ENCODE results near the gene SNIP1. TPM values are rescaled to one million over a fixed set of nuclear protein-coding genes. Genes with fewer than 3 reads are reported as not detected.
"Not testable (repeated sequence)": the region's sequence is repeated elsewhere in the genome, so short reads cannot be mapped to it uniquely, and the experiment has no call there.

Gene SNIP1
- total RNA-seq, 1 donor from 2014 or later, result 21.4 TPM

DNA sequence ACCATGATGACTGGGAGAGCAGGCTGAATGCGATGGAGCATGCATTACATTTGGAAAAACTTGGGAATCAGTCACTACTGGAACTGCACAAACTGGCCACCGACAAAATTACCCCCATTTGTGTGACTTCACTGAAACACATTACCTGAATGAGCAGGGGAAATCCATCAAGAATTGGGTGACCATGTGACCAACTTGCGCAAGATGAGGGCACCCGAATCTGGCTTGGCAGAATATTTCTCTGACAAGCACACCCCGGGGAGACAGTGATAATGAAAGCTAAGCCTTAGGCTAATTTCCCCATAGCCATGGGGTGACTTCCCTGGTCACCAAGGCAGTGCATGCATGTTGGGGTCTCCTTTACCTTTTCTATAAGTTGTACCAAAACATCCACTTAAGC, 9.1 kb downstream of the SNIP1 start:
- TF ChIP-seq, protein P1, sequence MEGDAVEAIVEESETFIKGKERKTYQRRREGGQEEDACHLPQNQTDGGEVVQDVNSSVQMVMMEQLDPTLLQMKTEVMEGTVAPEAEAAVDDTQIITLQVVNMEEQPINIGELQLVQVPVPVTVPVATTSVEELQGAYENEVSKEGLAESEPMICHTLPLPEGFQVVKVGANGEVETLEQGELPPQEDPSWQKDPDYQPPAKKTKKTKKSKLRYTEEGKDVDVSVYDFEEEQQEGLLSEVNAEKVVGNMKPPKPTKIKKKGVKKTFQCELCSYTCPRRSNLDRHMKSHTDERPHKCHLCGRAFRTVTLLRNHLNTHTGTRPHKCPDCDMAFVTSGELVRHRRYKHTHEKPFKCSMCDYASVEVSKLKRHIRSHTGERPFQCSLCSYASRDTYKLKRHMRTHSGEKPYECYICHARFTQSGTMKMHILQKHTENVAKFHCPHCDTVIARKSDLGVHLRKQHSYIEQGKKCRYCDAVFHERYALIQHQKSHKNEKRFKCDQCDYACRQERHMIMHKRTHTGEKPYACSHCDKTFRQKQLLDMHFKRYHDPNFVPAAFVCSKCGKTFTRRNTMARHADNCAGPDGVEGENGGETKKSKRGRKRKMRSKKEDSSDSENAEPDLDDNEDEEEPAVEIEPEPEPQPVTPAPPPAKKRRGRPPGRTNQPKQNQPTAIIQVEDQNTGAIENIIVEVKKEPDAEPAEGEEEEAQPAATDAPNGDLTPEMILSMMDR (IDR thresholded peaks at IDR 0.05; ENCODE audit: unreplicated experiment), result no peak
- Mint-ChIP-seq H3K4me1 (ENCODE audit: unreplicated experiment) (no peaks in the 10 kb centered on the region), H3K36me3 (ENCODE audit: low read depth, unreplicated experiment) (peaks cover 22% of the 10 kb centered on the region), H3K9me3 (ENCODE audit: unreplicated experiment) (no peaks in the 10 kb centered on the region), H3K27ac (ENCODE audit: unreplicated experiment) (no peak overlapping the region), H3K4me3 (ENCODE audit: unreplicated experiment) (peak overlapping the region; percentile 72), H3K27me3 (ENCODE audit: unreplicated experiment) (no peaks in the 10 kb centered on the region)
- DNase-seq (ENCODE audit: low spot score), result no peak

DNA sequence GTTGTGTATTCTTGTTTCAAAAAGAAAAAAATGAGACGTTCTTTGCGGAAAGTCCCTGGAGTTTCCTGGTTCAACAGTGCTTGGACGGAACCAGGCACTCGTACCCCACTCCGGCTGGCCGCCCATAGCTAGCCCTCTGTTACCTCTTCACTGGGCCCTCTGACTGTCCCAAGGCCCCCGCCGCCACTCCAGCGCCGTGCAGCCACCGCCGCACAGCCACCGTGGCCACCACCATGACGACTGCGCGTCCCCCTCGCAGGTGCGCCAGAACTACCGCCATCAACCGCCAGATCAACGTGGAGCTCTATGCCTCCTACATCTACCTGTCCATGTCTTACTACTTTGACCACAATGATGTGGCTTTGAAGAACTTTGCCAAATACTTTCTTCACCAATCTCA, 9.6 kb downstream of the SNIP1 start:
- no peaks in the 10 kb centered on the region for H3K4me1 Mint-ChIP-seq (ENCODE audit: unreplicated experiment)
- no peak overlapping the region for H3K27ac Mint-ChIP-seq (ENCODE audit: unreplicated experiment)
- DNase-seq (ENCODE audit: low spot score), result no peak

DNA sequence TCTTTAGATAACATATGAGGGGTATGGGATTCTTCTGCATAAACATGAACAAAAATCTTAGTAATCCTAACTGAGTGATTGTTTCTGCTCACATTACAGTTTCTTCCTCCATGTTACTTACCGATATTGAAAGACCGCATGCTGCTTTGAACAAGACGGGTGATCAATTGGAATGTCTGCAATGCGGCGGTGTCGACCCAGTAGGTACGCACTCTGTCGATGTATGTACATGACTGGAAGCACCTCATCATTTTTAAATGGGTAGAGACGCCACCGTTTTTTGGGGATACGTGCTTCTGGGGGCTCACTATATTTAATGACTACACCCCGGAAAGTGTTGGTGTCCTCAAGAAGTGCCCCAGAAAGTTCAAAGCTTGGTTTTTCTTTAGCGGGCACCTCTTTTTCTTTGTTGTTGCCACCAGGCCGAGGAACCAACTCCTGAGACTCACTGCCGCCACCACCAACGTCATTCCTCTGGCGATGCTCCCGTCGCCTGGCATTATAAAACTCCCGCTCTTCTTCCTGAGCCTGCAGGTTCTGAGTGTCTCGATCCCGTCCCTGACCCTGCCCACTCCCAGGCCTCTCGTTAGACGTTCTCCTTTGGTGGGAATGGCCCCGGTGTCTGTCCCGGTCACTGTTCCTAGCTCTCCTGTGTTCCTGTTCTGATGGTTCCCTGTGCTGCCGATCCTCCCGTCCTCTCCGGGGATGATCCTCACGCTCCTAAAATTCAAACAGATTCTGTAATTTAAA, 13.9 kb downstream of the SNIP1 start:
- TF ChIP-seq, protein P1 (IDR thresholded peaks at IDR 0.05; ENCODE audit: unreplicated experiment), result no peak
- Mint-ChIP-seq H3K9me3 (ENCODE audit: unreplicated experiment) (no peaks in the 10 kb centered on the region), H3K27ac (ENCODE audit: unreplicated experiment) (no peak overlapping the region), H3K27me3 (ENCODE audit: unreplicated experiment) (no peaks in the 10 kb centered on the region), H3K36me3 (ENCODE audit: low read depth, unreplicated experiment) (peaks cover 24% of the 10 kb centered on the region), H3K4me1 (ENCODE audit: unreplicated experiment) (no peaks in the 10 kb centered on the region), H3K4me3 (ENCODE audit: unreplicated experiment) (peak overlapping the region; percentile 19)
- DNase-seq (ENCODE audit: low spot score), result no peak

More for the DNA sequence above, 9.6 kb downstream of the SNIP1 start:
- no peaks in the 10 kb centered on the region for H3K27me3 Mint-ChIP-seq (ENCODE audit: unreplicated experiment)
- peaks cover 22% of the 10 kb centered on the region for H3K36me3 Mint-ChIP-seq (ENCODE audit: low read depth, unreplicated experiment)
- peak overlapping the region; percentile 72 for H3K4me3 Mint-ChIP-seq (ENCODE audit: unreplicated experiment)
- TF ChIP-seq, protein P1 (IDR thresholded peaks at IDR 0.05; ENCODE audit: unreplicated experiment), result no peak
- no peaks in the 10 kb centered on the region for H3K9me3 Mint-ChIP-seq (ENCODE audit: unreplicated experiment)

DNA sequence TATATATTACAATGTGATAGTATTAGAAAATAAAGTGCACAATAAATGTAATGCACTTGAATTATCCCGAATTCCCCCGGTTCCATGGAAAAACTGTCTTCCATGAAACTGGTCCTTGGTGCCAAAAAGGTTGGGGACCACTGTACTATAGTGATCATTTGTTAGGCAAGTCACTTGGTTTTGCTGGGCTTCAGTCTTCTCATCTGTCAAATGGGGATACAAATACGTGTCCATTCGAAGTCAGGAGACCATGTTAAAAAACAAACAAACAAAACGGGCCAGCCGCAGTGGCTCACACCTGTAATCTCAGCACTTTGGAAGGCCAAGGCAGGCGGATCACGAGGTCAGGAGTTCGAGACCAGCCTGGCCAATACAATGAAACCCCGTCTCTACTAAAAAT, 14.9 kb downstream of the SNIP1 start:
- H3K27me3 Mint-ChIP-seq (ENCODE audit: unreplicated experiment); H3K4me3 Mint-ChIP-seq (ENCODE audit: unreplicated experiment); H3K4me1 Mint-ChIP-seq (ENCODE audit: unreplicated experiment); H3K9me3 Mint-ChIP-seq (ENCODE audit: unreplicated experiment); H3K27ac Mint-ChIP-seq (ENCODE audit: unreplicated experiment); DNase-seq (ENCODE audit: low spot score): not testable (repeated sequence)
- peaks cover 17% of the 10 kb centered on the region for H3K36me3 Mint-ChIP-seq (ENCODE audit: low read depth, unreplicated experiment)

DNA sequence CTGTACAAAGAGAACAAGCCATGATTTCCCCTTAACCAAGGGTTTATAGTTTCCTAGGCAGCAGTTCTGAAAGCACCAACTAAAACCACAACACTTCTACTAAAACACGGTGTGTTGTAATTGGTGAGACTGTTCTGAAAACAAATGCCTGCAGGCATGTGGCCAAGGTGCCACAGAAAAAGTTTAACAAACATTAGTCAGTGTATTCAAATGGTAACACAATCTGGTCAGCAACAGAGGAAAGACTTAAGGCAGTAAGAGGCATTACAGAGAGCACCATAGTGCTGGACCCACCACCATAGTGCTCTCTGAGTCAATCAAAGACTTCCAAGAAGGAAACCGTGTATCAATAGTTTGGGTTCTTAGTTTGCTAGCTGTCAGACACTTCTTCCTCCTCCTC, 16.7 kb downstream of the SNIP1 start:
- Mint-ChIP-seq H3K4me1 (ENCODE audit: unreplicated experiment) (no peaks in the 10 kb centered on the region), H3K9me3 (ENCODE audit: unreplicated experiment) (no peaks in the 10 kb centered on the region), H3K4me3 (ENCODE audit: unreplicated experiment) (no peak overlapping the region), H3K27me3 (ENCODE audit: unreplicated experiment) (no peaks in the 10 kb centered on the region), H3K27ac (ENCODE audit: unreplicated experiment) (no peak overlapping the region), H3K36me3 (ENCODE audit: low read depth, unreplicated experiment) (peaks cover 21% of the 10 kb centered on the region)
- TF ChIP-seq, protein P1 (IDR thresholded peaks at IDR 0.05; ENCODE audit: unreplicated experiment), result no peak
- DNase-seq (ENCODE audit: low spot score), result no peak

Data from endothelial cell (in vitro differentiated cells).